IMR-90 (cell line): ENCODE results near the gene GABRB3. TPM values are rescaled to one million over a fixed set of nuclear protein-coding genes. Genes with fewer than 3 reads are reported as not detected.

ENCODE experiments used
- ATAC-seq: fragments of 200-7000 bp; cut with Tn5 transposase; 2 replicates; pipeline ENCODE4 v1.9.1; 2020; ENCODE audit warnings: low read depth, mild to moderate bottlenecking, moderate library complexity
- BruUV-seq: library from RNA; stranded (reverse); fragments of 400-500 nt; replicated peaks from 2 replicates; lab custom pipeline; 2021; lab: Mats Ljungman, UMichigan
- CTCF ChIA-PET: fragments of 300-600 bp; formaldehyde crosslinking; extraction: SDS; loops from one replicate; lab custom pipeline; 2021; ENCODE audit warnings: antibody characterized with exemption; lab: Yijun Ruan, JAX
- POLR2A ChIA-PET: fragments of 300-600 bp; sonication (Branson Sonifier 250); formaldehyde crosslinking; loops from one replicate; lab custom pipeline; 2022; ENCODE audit warnings: antibody characterized with exemption; ENCODE audit not compliant: unreplicated experiment; lab: Charles Lee
- DNase-seq: peaks from one replicate; pipeline ENCODE4 v3.0.0; 2013
- H2AFZ ChIP-seq: replicated peaks from 2 replicates; pipeline ENCODE3; 2013; ENCODE audit warnings: low read length, mild to moderate bottlenecking; ENCODE audit not compliant: poor library complexity
- H2AK5ac ChIP-seq: 2 replicates; pipeline ENCODE4 v1.6.1; 2013; ENCODE audit warnings: low read depth, low read length, inconsistent platforms
- H2AK9ac ChIP-seq: replicated peaks from 2 replicates; pipeline ENCODE3; 2013; ENCODE audit warnings: mild to moderate bottlenecking, low read depth, low read length, moderate library complexity; ENCODE audit not compliant: poor library complexity
- H2BK120ac ChIP-seq: 2 replicates; pipeline ENCODE4 v1.6.1; 2013; ENCODE audit warnings: low read depth, low read length, inconsistent platforms
- H2BK15ac ChIP-seq: 3 replicates; pipeline ENCODE4 v1.6.1; 2013; ENCODE audit warnings: low read depth, low read length, inconsistent platforms
- H2BK20ac ChIP-seq: 2 replicates; pipeline ENCODE4 v1.6.1; 2013; ENCODE audit warnings: low read depth, mild to moderate bottlenecking, inconsistent platforms, low read length, moderate library complexity
- H2BK5ac ChIP-seq: 2 replicates; pipeline ENCODE4 v1.6.1; 2013; ENCODE audit warnings: mild to moderate bottlenecking, low read depth, low read length, inconsistent platforms; ENCODE audit not compliant: poor library complexity, severe bottlenecking
- H3K14ac ChIP-seq: replicated peaks from 2 replicates; pipeline ENCODE4 v1.6.1; 2013; ENCODE audit warnings: low read depth, low read length, inconsistent platforms
- H3K18ac ChIP-seq: 2 replicates; pipeline ENCODE4 v1.6.1; 2013; ENCODE audit warnings: low read depth, low read length, control low read depth
- H3K23ac ChIP-seq: 2 replicates; pipeline ENCODE4 v1.6.1; 2013; ENCODE audit warnings: low read depth, low read length, inconsistent platforms
- H3K27ac ChIP-seq: 2 replicates; pipeline ENCODE4 v1.5.1; 2013; ENCODE audit warnings: mild to moderate bottlenecking, control low read depth, low read length; ENCODE audit not compliant: insufficient read depth
- H3K27me3 ChIP-seq: 2 replicates; pipeline ENCODE4 v1.6.1; 2013; ENCODE audit warnings: low read length; ENCODE audit not compliant: control insufficient read depth, insufficient read depth
- H3K36me3 ChIP-seq: 2 replicates; pipeline ENCODE4 v1.6.1; 2013; ENCODE audit warnings: low read length, mixed read lengths; ENCODE audit not compliant: control insufficient read depth, insufficient read depth
- H3K4ac ChIP-seq: 2 replicates; pipeline ENCODE4 v1.6.1; 2013; ENCODE audit warnings: low read depth, low read length, inconsistent platforms
- H3K4me1 ChIP-seq: 2 replicates; pipeline ENCODE4 v1.6.1; 2013; ENCODE audit warnings: low read length, mixed read lengths; ENCODE audit not compliant: control insufficient read depth, insufficient read depth
- H3K4me2 ChIP-seq: 2 replicates; pipeline ENCODE4 v1.6.1; 2013; ENCODE audit warnings: low read depth, mild to moderate bottlenecking, control low read depth, low read length, moderate library complexity
- H3K4me3 ChIP-seq: 2 replicates; pipeline ENCODE4 v1.5.1; 2013; ENCODE audit warnings: low read depth, mild to moderate bottlenecking, control low read depth, low read length, moderate library complexity; ENCODE audit not compliant: insufficient read depth
- H3K56ac ChIP-seq: 2 replicates; pipeline ENCODE4 v1.6.1; 2013; ENCODE audit warnings: low read length, inconsistent platforms; ENCODE audit not compliant: insufficient read depth; ENCODE audit errors: extremely low read depth
- H3K79me1 ChIP-seq, 2 experiments: 2 replicates each; pipeline ENCODE4 v1.6.1; 2013; ENCODE audit warnings: low read length in 2 of 2, inconsistent platforms in 1 of 2, low read depth in 1 of 2
- H3K9ac ChIP-seq: 2 replicates; pipeline ENCODE4 v1.6.1; 2013; ENCODE audit warnings: low read depth, low read length, control low read depth
- H3K9me1 ChIP-seq: 2 replicates; pipeline ENCODE4 v1.6.1; 2013; ENCODE audit warnings: low read length, inconsistent platforms; ENCODE audit not compliant: insufficient read depth
- H3K9me3 ChIP-seq: 2 replicates; pipeline ENCODE4 v1.6.1; 2013; ENCODE audit warnings: low read length; ENCODE audit not compliant: control insufficient read depth, insufficient read depth
- H4K20me1 ChIP-seq: 2 replicates; pipeline ENCODE4 v1.6.1; 2013; ENCODE audit warnings: low read length, inconsistent platforms; ENCODE audit not compliant: insufficient read depth
- H4K5ac ChIP-seq: 2 replicates; pipeline ENCODE4 v1.6.1; 2013; ENCODE audit warnings: mild to moderate bottlenecking, low read depth, low read length, control low read depth
- H4K8ac ChIP-seq, 2 experiments: 2 replicates each; pipeline ENCODE4 v1.6.1; 2013; ENCODE audit warnings: low read depth in 2 of 2, low read length in 2 of 2, control low read depth in 1 of 2, inconsistent platforms in 1 of 2
- H4K91ac ChIP-seq: 2 replicates; pipeline ENCODE4 v1.6.1; 2013; ENCODE audit warnings: low read depth, low read length, inconsistent platforms; ENCODE audit not compliant: insufficient read depth
- CHD1 ChIP-seq: IDR thresholded peaks from 2 replicates; pipeline ENCODE4 v1.6.1; 2012; ENCODE audit warnings: low read depth, low read length, improper control_type of control experiment
- SMC3 ChIP-seq: fragments of 150-350 bp; IDR thresholded peaks from 2 replicates; pipeline ENCODE4 v1.6.1; 2016; ENCODE audit warnings: low read depth, mild to moderate bottlenecking, antibody characterized with exemption, low read length, moderate library complexity
- WGBS, 2 experiments: methylation state at CpG; one replicate each; pipeline versions ENCODE4 v1.1.5 to v1.1.7; 2013; ENCODE audit warnings: missing lambda C conversion rate in 2 of 2; ENCODE audit not compliant: insufficient read length in 1 of 2; ENCODE audit errors: extremely low coverage in 2 of 2; 5-methylcytosine and 5-hydroxymethylcytosine counted together
- dilution Hi-C: fragments of 300-500 bp; cut with HindIII; formaldehyde crosslinking; loops from one replicate; pipeline ENCODE4 v1.14.3; 2018; ENCODE audit warnings: low sequenced_read_pairs; ENCODE audit not compliant: unreplicated experiment
- in situ Hi-C: fragments of 300-500 bp; cut with MboI; formaldehyde crosslinking; loops from 3 replicates; pipeline ENCODE4 v1.14.3; 2019; ENCODE audit warnings: low sequenced_read_pairs, inconsistent platforms, mixed read lengths
- intact Hi-C: fragments of 100-400 bp; cut with micrococcal nuclease; formaldehyde crosslinking; loops from 2 replicates; pipeline ENCODE4 v1.10.0; 2022
- polyA plus RNA-seq, 3 experiments: library from polyadenylated mRNA; depleted of rRNA; stranded (reverse); fragments of >200 nt; gene quantifications; 2 replicates each; pipeline ENCODE4 v1.2.3, GENCODE V29; 2012; ENCODE audit warnings: low replicate concordance in 1 of 3
- total RNA-seq: library from RNA; depleted of rRNA; stranded (reverse); fragments of >200 nt; gene quantifications from 2 replicates; pipeline ENCODE4 v1.2.3, GENCODE V29; 2012

Gene GABRB3
- total and polyA plus RNA-seq, 2 of the 4 experiments (the other 2 are of a cell fraction) = 0.36 to 0.54 TPM

GRCh38 chr15:26644948-26645347, 127.9 kb downstream of the GABRB3 start:
- ATAC-seq = no peak
- Histone ChIP-seq H3K27ac (no peak overlapping the region), H2AK9ac (no peak overlapping the region), H3K36me3 (no peaks in the 10 kb centered on the region), H4K5ac (no peak overlapping the region), H3K4me3 (no peak overlapping the region), H3K79me1 (no peaks in the 10 kb centered on the region), H2BK5ac (no peak overlapping the region), H3K4ac (no peak overlapping the region), H2BK20ac (no peak overlapping the region), H3K56ac (no peak overlapping the region), H3K18ac (no peak overlapping the region), H2AFZ (no peak overlapping the region), H3K9me3 (peaks cover 35% of the 10 kb centered on the region), H2BK120ac (no peak overlapping the region), H3K23ac (no peak overlapping the region), H4K8ac (no peak overlapping the region), H3K14ac (no peak overlapping the region), H3K4me1 (no peaks in the 10 kb centered on the region), H3K4me2 (no peak overlapping the region), H3K9me1 (no peaks in the 10 kb centered on the region), H4K20me1 (no peaks in the 10 kb centered on the region), H4K91ac (no peak overlapping the region), H3K9ac (no peak overlapping the region), H2BK15ac (no peak overlapping the region), H2AK5ac (no peak overlapping the region), H3K27me3 (no peaks in the 10 kb centered on the region)
- CTCF ChIA-PET = no interaction called here
- dilution Hi-C loops (no loop called here), intact Hi-C loops (no loop called here), in situ Hi-C loops (loop anchor here (10.0 kb wide), 1 partner anchor 60 kb away; no protein-coding TSS in a partner anchor)
- POLR2A ChIA-PET = no interaction called here
- WGBS, 2 experiments = 40% methylated on average over 1 of the region's 9 CpGs; no CpG with 5 or more reads in 1 of the 2 experiments
- BruUV-seq = no TSS peak
- no peak for TF ChIP-seq CHD1
- no peak for TF ChIP-seq SMC3
- DNase-seq = no peak
